ENCODE results near the gene RGS11.

GRCh38 chr16:289395-289997 lies 13.8 kb upstream of the RGS11 start:
- no peak for TF ChIP-seq POLR2AphosphoS5 (IDR thresholded peaks at IDR 0.05; ENCODE audit: low read depth, low read length)
- no peak for TF ChIP-seq CTCF (IDR thresholded peaks at IDR 0.05)
- TF ChIP-seq, protein P1, sequence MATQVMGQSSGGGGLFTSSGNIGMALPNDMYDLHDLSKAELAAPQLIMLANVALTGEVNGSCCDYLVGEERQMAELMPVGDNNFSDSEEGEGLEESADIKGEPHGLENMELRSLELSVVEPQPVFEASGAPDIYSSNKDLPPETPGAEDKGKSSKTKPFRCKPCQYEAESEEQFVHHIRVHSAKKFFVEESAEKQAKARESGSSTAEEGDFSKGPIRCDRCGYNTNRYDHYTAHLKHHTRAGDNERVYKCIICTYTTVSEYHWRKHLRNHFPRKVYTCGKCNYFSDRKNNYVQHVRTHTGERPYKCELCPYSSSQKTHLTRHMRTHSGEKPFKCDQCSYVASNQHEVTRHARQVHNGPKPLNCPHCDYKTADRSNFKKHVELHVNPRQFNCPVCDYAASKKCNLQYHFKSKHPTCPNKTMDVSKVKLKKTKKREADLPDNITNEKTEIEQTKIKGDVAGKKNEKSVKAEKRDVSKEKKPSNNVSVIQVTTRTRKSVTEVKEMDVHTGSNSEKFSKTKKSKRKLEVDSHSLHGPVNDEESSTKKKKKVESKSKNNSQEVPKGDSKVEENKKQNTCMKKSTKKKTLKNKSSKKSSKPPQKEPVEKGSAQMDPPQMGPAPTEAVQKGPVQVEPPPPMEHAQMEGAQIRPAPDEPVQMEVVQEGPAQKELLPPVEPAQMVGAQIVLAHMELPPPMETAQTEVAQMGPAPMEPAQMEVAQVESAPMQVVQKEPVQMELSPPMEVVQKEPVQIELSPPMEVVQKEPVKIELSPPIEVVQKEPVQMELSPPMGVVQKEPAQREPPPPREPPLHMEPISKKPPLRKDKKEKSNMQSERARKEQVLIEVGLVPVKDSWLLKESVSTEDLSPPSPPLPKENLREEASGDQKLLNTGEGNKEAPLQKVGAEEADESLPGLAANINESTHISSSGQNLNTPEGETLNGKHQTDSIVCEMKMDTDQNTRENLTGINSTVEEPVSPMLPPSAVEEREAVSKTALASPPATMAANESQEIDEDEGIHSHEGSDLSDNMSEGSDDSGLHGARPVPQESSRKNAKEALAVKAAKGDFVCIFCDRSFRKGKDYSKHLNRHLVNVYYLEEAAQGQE (IDR thresholded peaks at IDR 0.05; ENCODE audit: insufficient read depth in 1 of 2, low read depth in 2 of 2, low read length in 1 of 2): no peak
- TF ChIP-seq TCF7L2 (IDR thresholded peaks at IDR 0.05; ENCODE audit: low read depth, low read length): no peak

Data from Panc1 (cell line).